ENCODE results near the gene ROBO1. TPM values are rescaled to one million over a fixed set of nuclear protein-coding genes. Genes with fewer than 3 reads are reported as not detected.
A peak's percentile ranks its signal among the peaks of the same experiment; 100 is the strongest.

The ROBO1 gene
- total RNA-seq, 1 experiment from 2014 or later = 35.5 TPM

DNA sequence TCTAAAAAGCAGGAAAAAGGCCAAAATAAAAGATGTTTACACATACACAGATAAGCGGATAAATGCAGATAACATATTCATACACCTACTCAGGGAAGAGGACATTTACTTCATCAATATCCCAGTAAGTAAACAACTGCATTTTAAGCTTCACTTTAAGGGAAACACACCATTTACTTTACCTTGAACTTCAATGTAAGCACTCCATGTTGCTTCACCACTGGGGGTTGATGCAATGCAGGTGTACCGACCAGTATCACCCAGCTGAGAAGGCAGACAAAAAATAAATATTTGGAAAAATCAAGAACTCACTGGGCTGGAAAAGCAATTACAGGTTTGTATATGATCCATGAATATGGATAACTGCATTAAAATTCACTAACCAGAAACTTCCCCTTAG is 1099.5 kb downstream of the ROBO1 start:
- H3K36me3 ChIP-seq (ENCODE audit: low read depth, low read length) = no peaks in the 10 kb centered on the region
- no peak for DNase-seq
- H2AFZ ChIP-seq (ENCODE audit: low read length) = no peak overlapping the region
- no peak overlapping the region for H3K4me2 ChIP-seq (ENCODE audit: low read length)
- H3F3A ChIP-seq (ENCODE audit: low read length, unreplicated experiment) = no peaks in the 10 kb centered on the region
- TF ChIP-seq, protein P1, sequence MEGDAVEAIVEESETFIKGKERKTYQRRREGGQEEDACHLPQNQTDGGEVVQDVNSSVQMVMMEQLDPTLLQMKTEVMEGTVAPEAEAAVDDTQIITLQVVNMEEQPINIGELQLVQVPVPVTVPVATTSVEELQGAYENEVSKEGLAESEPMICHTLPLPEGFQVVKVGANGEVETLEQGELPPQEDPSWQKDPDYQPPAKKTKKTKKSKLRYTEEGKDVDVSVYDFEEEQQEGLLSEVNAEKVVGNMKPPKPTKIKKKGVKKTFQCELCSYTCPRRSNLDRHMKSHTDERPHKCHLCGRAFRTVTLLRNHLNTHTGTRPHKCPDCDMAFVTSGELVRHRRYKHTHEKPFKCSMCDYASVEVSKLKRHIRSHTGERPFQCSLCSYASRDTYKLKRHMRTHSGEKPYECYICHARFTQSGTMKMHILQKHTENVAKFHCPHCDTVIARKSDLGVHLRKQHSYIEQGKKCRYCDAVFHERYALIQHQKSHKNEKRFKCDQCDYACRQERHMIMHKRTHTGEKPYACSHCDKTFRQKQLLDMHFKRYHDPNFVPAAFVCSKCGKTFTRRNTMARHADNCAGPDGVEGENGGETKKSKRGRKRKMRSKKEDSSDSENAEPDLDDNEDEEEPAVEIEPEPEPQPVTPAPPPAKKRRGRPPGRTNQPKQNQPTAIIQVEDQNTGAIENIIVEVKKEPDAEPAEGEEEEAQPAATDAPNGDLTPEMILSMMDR (conservative IDR thresholded peaks at IDR 0.05; ENCODE audit: low read depth, low read length) = no peak
- TF ChIP-seq EZH2phosphoT487 (IDR thresholded peaks at IDR 0.05; ENCODE audit: borderline replicate concordance, low read length) (no peak), EZH2 (IDR thresholded peaks at IDR 0.05; ENCODE audit: low read length, unreplicated experiment) (no peak)
- BruUV-seq (replicated peaks) = no TSS peak
- H3K9me3 ChIP-seq (ENCODE audit: low read length) = no peaks in the 10 kb centered on the region
- H3K9ac ChIP-seq (ENCODE audit: low read length) = no peak overlapping the region
- ATAC-seq = no peak
- H3K79me2 ChIP-seq (ENCODE audit: low read length) = no peaks in the 10 kb centered on the region
- ChIA-PET CTCF (no interaction called here), POLR2A (ENCODE audit: unreplicated experiment) (no interaction called here)
- no peak overlapping the region for H3K4me3 ChIP-seq (ENCODE audit: low read length)
- H4K20me1 ChIP-seq (ENCODE audit: low read length) = no peaks in the 10 kb centered on the region
- H3K27me3 ChIP-seq (ENCODE audit: low read length) = no peaks in the 10 kb centered on the region
- H3K4me1 ChIP-seq (ENCODE audit: insufficient read depth, low read length) = peaks cover 27% of the 10 kb centered on the region
- H3K9me2 ChIP-seq (replicated peaks; ENCODE audit: low read length) = no peaks in the 10 kb centered on the region
- H3K27ac ChIP-seq (ENCODE audit: low read length) = no peak overlapping the region
- intact Hi-C loops (cut with micrococcal nuclease) = loop anchor here (5.0 to 10.0 kb wide), 4 partner anchors 34 to 826 kb away; no protein-coding TSS in a partner anchor

DNA sequence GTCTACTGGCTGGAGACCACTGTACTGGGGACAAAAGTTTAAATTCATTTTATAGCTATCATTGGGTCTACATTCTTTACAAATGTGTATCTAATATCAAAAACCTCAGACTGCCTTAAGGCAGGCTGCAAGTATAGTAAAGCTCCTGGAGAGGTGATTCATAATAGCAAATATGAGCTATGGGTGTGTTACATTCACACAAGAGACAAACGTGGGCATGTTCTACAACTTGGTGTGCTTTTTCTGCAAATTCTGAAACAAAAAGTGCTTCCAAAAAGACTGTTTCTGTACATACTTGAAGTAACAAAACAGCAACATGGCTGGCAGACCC is 1101.4 kb downstream of the ROBO1 start:
- POLR2A ChIA-PET (ENCODE audit: unreplicated experiment) = interaction anchor here (0.5 to 0.7 kb wide), 3 partner anchors 10 to 353 kb away, joined by 3 read pairs; no protein-coding TSS in a partner anchor

More for the DNA sequence above, 1101.4 kb downstream of the ROBO1 start:
- peak; percentile 99 for ATAC-seq
- peaks cover 27% of the 10 kb centered on the region for H3K4me1 ChIP-seq (ENCODE audit: insufficient read depth, low read length)
- peak overlapping the region; percentile 41 for H3K4me3 ChIP-seq (ENCODE audit: low read length)
- H2AFZ ChIP-seq (ENCODE audit: low read length) = peak overlapping the region; percentile 63
- CTCF ChIA-PET = interaction anchor here (0.6 to 1.0 kb wide), 5 partner anchors 201 to 695 kb away, joined by 3 to 6 read pairs (median 3); no protein-coding TSS in a partner anchor
- BruUV-seq (replicated peaks) = no TSS peak
- no peaks in the 10 kb centered on the region for H3K79me2 ChIP-seq (ENCODE audit: low read length)
- no peaks in the 10 kb centered on the region for H3K9me2 ChIP-seq (replicated peaks; ENCODE audit: low read length)
- peak overlapping the region; percentile 76 for H3K27ac ChIP-seq (ENCODE audit: low read length)
- intact Hi-C loops (cut with micrococcal nuclease) = loop anchor here (1.0 to 10.0 kb wide), 7 partner anchors 36 to 828 kb away; no protein-coding TSS in a partner anchor
- H4K20me1 ChIP-seq (ENCODE audit: low read length) = no peaks in the 10 kb centered on the region
- DNase-seq = peak; percentile 89
- H3K9me3 ChIP-seq (ENCODE audit: low read length) = no peaks in the 10 kb centered on the region
- H3K4me2 ChIP-seq (ENCODE audit: low read length) = peak overlapping the region; percentile 76
- H3F3A ChIP-seq (ENCODE audit: low read length, unreplicated experiment) = no peaks in the 10 kb centered on the region
- H3K9ac ChIP-seq (ENCODE audit: low read length) = peak overlapping the region; percentile 39
- H3K27me3 ChIP-seq (ENCODE audit: low read length) = no peaks in the 10 kb centered on the region
- TF ChIP-seq, protein P1 (conservative IDR thresholded peaks at IDR 0.05; ENCODE audit: low read depth, low read length) = no peak
- TF ChIP-seq EZH2phosphoT487 (IDR thresholded peaks at IDR 0.05; ENCODE audit: borderline replicate concordance, low read length) (no peak), EZH2 (IDR thresholded peaks at IDR 0.05; ENCODE audit: low read length, unreplicated experiment) (no peak)
- no peaks in the 10 kb centered on the region for H3K36me3 ChIP-seq (ENCODE audit: low read depth, low read length)

All from PC-3 (cell line).